B cell (primary cell): ENCODE measurements around the gene NPTXR. TPM values are rescaled to one million over a fixed set of nuclear protein-coding genes. Genes with fewer than 3 reads are reported as not detected.

Source experiments
- ATAC-seq: fragments of 200-7000 bp; cut with Tn5 transposase; one replicate; pipeline ENCODE4 v1.10.0; 2021; ENCODE audit warnings: low read depth, mild to moderate bottlenecking, moderate number of reproducible peaks, moderate library complexity
- CTCF ChIA-PET: fragments of 350-600 bp; sonication (Branson Sonifier 250); formaldehyde crosslinking; loops from one replicate; lab custom pipeline; 2021; ENCODE audit warnings: antibody characterized with exemption, inconsistent platforms; lab: Charles Lee
- POLR2A ChIA-PET: fragments of 350-600 bp; sonication (Branson Sonifier 250); formaldehyde crosslinking; loops from one replicate; lab custom pipeline; 2021; ENCODE audit warnings: antibody characterized with exemption; lab: Charles Lee
- DNase-seq: peaks from one replicate; pipeline ENCODE4 v3.0.0; 2013
- H2AFZ ChIP-seq: 2 replicates; pipeline ENCODE4 v1.6.1; 2012; ENCODE audit warnings: mild to moderate bottlenecking, low read depth, low read length; ENCODE audit not compliant: insufficient read depth, poor library complexity, severe bottlenecking
- H3K27ac ChIP-seq, 2 donors: 1 replicate in 1 of 2; 2 replicates in 1 of 2; pipeline ENCODE4 v1.5.1; 2012 to 2013; ENCODE audit warnings: low read length in 2 of 2, mild to moderate bottlenecking in 2 of 2, moderate library complexity in 1 of 2
- H3K27me3 ChIP-seq, 4 experiments: fragments of 200-600 bp in 1 of 4; sonication (generic) in 1 of 4; replicated peaks in 1 of 4; 1 replicate in 2 of 4; 2 replicates in 2 of 4; pipeline versions ENCODE4 v1.6.1 to v1.7.0; 2013 to 2016; ENCODE audit warnings: low read length in 3 of 4, mild to moderate bottlenecking in 2 of 4, mixed read lengths in 1 of 4, moderate library complexity in 1 of 4; ENCODE audit not compliant: insufficient read depth in 4 of 4, control insufficient read depth in 3 of 4; ENCODE audit errors: control extremely low read depth in 1 of 4
- H3K36me3 ChIP-seq, 2 experiments: replicated peaks in 1 of 2; 1 replicate in 1 of 2; 2 replicates in 1 of 2; pipeline versions ENCODE4 v1.6.1 to v1.7.1; 2013; ENCODE audit warnings: low read length in 1 of 2; ENCODE audit not compliant: insufficient read depth in 2 of 2, control insufficient read depth in 1 of 2; ENCODE audit errors: control extremely low read depth in 1 of 2, extremely low read depth in 1 of 2
- H3K4me1 ChIP-seq, 2 donors: fragments of 200-600 bp in 1 of 2; sonication (generic) in 1 of 2; 1 replicate in 1 of 2; 2 replicates in 1 of 2; pipeline versions ENCODE4 v1.5.1 to v1.6.1; 2013 to 2017; ENCODE audit warnings: low read length in 2 of 2; ENCODE audit not compliant: control insufficient read depth in 2 of 2, insufficient read depth in 2 of 2
- H3K4me2 ChIP-seq: replicated peaks from 2 replicates; pipeline ENCODE3; 2012; ENCODE audit warnings: mild to moderate bottlenecking, low read depth, low read length; ENCODE audit not compliant: poor library complexity, severe bottlenecking
- H3K4me3 ChIP-seq, 5 experiments: fragments of 200-600 bp in 1 of 5; sonication (generic) in 1 of 5; 1 replicate in 3 of 5; 2 replicates in 2 of 5; pipeline versions ENCODE4 v1.5.1 to v1.7.0; 2011 to 2016; ENCODE audit warnings: low read length in 4 of 5, mild to moderate bottlenecking in 4 of 5, low read depth in 2 of 5, control low read depth in 1 of 5, moderate library complexity in 1 of 5; ENCODE audit not compliant: insufficient read depth in 1 of 5; ENCODE audit errors: control extremely low read depth in 1 of 5, extremely low read depth in 1 of 5
- H3K79me2 ChIP-seq: fragments of 200-600 bp; sonication (generic); one replicate; pipeline ENCODE4 v1.6.0; 2016; ENCODE audit warnings: low read length; ENCODE audit not compliant: control insufficient read depth, insufficient read depth
- H3K9ac ChIP-seq: fragments of 200-600 bp; sonication (generic); 2 replicates; pipeline ENCODE4 v1.6.1; 2017; ENCODE audit warnings: mild to moderate bottlenecking, low read length, moderate library complexity
- H3K9me3 ChIP-seq, 3 donors: one replicate each; pipeline versions ENCODE4 v1.6.1 to v1.7.1; 2013; ENCODE audit warnings: low read length in 2 of 3; ENCODE audit not compliant: control insufficient read depth in 2 of 3, insufficient read depth in 1 of 3; ENCODE audit errors: control extremely low read depth in 1 of 3
- H4K20me1 ChIP-seq: 2 replicates; pipeline ENCODE4 v1.6.0; 2012; ENCODE audit warnings: mild to moderate bottlenecking, low read length; ENCODE audit not compliant: insufficient read depth, control insufficient read depth, poor library complexity, severe bottlenecking
- H3K27ac Mint-ChIP-seq: one replicate; pipeline ENCODE4 v1.8.0; 2021; ENCODE audit warnings: mixed read lengths
- H3K27me3 Mint-ChIP-seq: one replicate; pipeline ENCODE4 v1.8.0; 2021; ENCODE audit warnings: mixed read lengths
- H3K4me1 Mint-ChIP-seq: one replicate; pipeline ENCODE4 v1.8.0; 2021; ENCODE audit warnings: mixed read lengths
- H3K4me3 Mint-ChIP-seq: one replicate; pipeline ENCODE4 v1.8.0; 2021; ENCODE audit warnings: mixed read lengths
- H3K9me3 Mint-ChIP-seq: one replicate; pipeline ENCODE4 v1.8.0; 2022; ENCODE audit warnings: mixed read lengths; ENCODE audit not compliant: insufficient read depth
- CTCF ChIP-seq: fragments of 200-600 bp; IDR thresholded peaks from one replicate; pipeline ENCODE4 v1.8.0; 2022; ENCODE audit warnings: antibody characterized with exemption, mild to moderate bottlenecking
- EZH2 ChIP-seq: IDR thresholded peaks from 2 replicates; pipeline ENCODE4 v1.6.1; 2012; ENCODE audit warnings: borderline replicate concordance, low read depth, mild to moderate bottlenecking, moderate library complexity, low read length; ENCODE audit not compliant: insufficient read depth, poor library complexity, severe bottlenecking
- WGBS: methylation state at CpG from one replicate; pipeline ENCODE4 v1.1.5; 2013; ENCODE audit warnings: missing lambda C conversion rate; ENCODE audit not compliant: insufficient coverage; 5-methylcytosine and 5-hydroxymethylcytosine counted together
- intact Hi-C: fragments of 100-400 bp; cut with micrococcal nuclease; formaldehyde crosslinking; loops from one replicate; pipeline ENCODE4 v1.10.0; 2022
- polyA plus RNA-seq: library from polyadenylated mRNA; depleted of rRNA; stranded (reverse); fragments of >200 nt; gene quantifications from 2 replicates; pipeline ENCODE4 v1.2.3, GENCODE V29; 2012
- total RNA-seq, 2 donors: library from RNA; stranded (reverse); fragments of 120-200 nt in 1 of 2; gene quantifications; 1 replicate in 1 of 2; 2 replicates in 1 of 2; pipeline versions ENCODE4 v1.2.3 to v1.2.4, GENCODE V29; 2013 to 2022

The NPTXR gene
- total and polyA plus RNA-seq, 2 donors (not counting 1 experiment from before 2014, with no cell fraction given): 0.16 to 0.71 TPM

GRCh38 chr22:38798496-38798895 is 45.3 kb downstream of the NPTXR start:
- CTCF ChIA-PET: no interaction called here

More at GRCh38 chr22:38798496-38798895, 45.3 kb downstream of the NPTXR start:
- Histone ChIP-seq H2AFZ (no peak overlapping the region), H4K20me1 (no peaks in the 10 kb centered on the region), H3K27me3 (peaks cover 0 to 52% (median 16%) of the 10 kb centered on the region in 4 experiments), H3K27ac (no peak overlapping the region), H3K79me2 (no peaks in the 10 kb centered on the region), H3K4me2 (no peak overlapping the region), H3K9ac (no peak overlapping the region), H3K36me3 (no peaks in the 10 kb centered on the region), H3K4me1 (peaks cover 5 to 9% of the 10 kb centered on the region in 2 donors), H3K9me3 (peaks cover 0 to 10% (median 6%) of the 10 kb centered on the region in 3 donors), H3K4me3 (no peak overlapping the region)
- DNase-seq: no peak
- Mint-ChIP-seq H3K27ac (no peak overlapping the region), H3K9me3 (peaks cover 4% of the 10 kb centered on the region), H3K4me3 (no peak overlapping the region), H3K4me1 (peaks cover 12% of the 10 kb centered on the region), H3K27me3 (peaks cover 40% of the 10 kb centered on the region)
- intact Hi-C loops: no loop called here
- no peak for ATAC-seq
- TF ChIP-seq EZH2: no peak
- no peak for TF ChIP-seq CTCF
- POLR2A ChIA-PET: no interaction called here
- 68% methylated on average over 3 of the region's 5 CpGs for WGBS
